Loucy (cell line): ENCODE data around the gene TMEM107.
"Not testable (repeated sequence)": the region's sequence is repeated elsewhere in the genome, so short reads cannot be mapped to it uniquely, and the experiment has no call there.

Experiments used
- H2AFZ ChIP-seq: fragments of 200-600 bp; sonication (generic); 2 replicates; pipeline ENCODE4 v1.6.0; 2016; ENCODE audit warnings: antibody characterized with exemption, mild to moderate bottlenecking, low read length, moderate library complexity
- H3F3A ChIP-seq: fragments of 200-600 bp; 2 replicates; pipeline ENCODE4 v1.6.0; 2016; ENCODE audit warnings: antibody characterized with exemption, low read depth, mild to moderate bottlenecking
- H3K27me3 ChIP-seq: fragments of 200-600 bp; sonication (generic); 2 replicates; pipeline ENCODE4 v1.6.1; 2014; ENCODE audit warnings: low read length, mild to moderate bottlenecking; ENCODE audit not compliant: insufficient read depth, poor library complexity, severe bottlenecking
- H3K36me3 ChIP-seq: fragments of 200-600 bp; sonication (generic); 2 replicates; pipeline ENCODE4 v1.6.1; 2016; ENCODE audit warnings: low read length; ENCODE audit not compliant: insufficient read depth
- H3K4me1 ChIP-seq: fragments of 200-600 bp; sonication (generic); 2 replicates; pipeline ENCODE4 v1.5.1; 2014; ENCODE audit warnings: low read length, mild to moderate bottlenecking; ENCODE audit not compliant: insufficient read depth, poor library complexity, severe bottlenecking
- H3K4me2 ChIP-seq: fragments of 200-600 bp; sonication (generic); 2 replicates; pipeline ENCODE4 v1.6.0; 2014; ENCODE audit warnings: antibody characterized with exemption, low read length, low read depth, mild to moderate bottlenecking; ENCODE audit not compliant: poor library complexity, severe bottlenecking
- H3K4me3 ChIP-seq: fragments of 200-600 bp; sonication (generic); 2 replicates; pipeline ENCODE4 v1.5.1; 2014; ENCODE audit warnings: low read length, mild to moderate bottlenecking, mixed read lengths; ENCODE audit not compliant: poor library complexity, severe bottlenecking
- H3K79me2 ChIP-seq: fragments of 200-600 bp; sonication (generic); 2 replicates; pipeline ENCODE4 v1.6.1; 2014; ENCODE audit warnings: low read length; ENCODE audit not compliant: insufficient read depth
- H3K9ac ChIP-seq: fragments of 200-600 bp; sonication (generic); 2 replicates; pipeline ENCODE4 v1.6.0; 2014; ENCODE audit warnings: mild to moderate bottlenecking, low read depth, low read length, moderate library complexity; ENCODE audit not compliant: poor library complexity, severe bottlenecking
- H3K9me2 ChIP-seq: fragments of 200-600 bp; sonication (generic); replicated peaks from 2 replicates; pipeline ENCODE4 v1.6.1; 2016; ENCODE audit warnings: low read depth, low read length, mixed read lengths
- H3K9me3 ChIP-seq: fragments of 200-600 bp; sonication (generic); 2 replicates; pipeline ENCODE4 v1.6.1; 2014; ENCODE audit warnings: mild to moderate bottlenecking, antibody characterized with exemption, low read length, low read depth; ENCODE audit not compliant: insufficient read depth
- H4K20me1 ChIP-seq: fragments of 200-600 bp; sonication (generic); 2 replicates; pipeline ENCODE4 v1.6.0; 2014; ENCODE audit warnings: antibody characterized with exemption, low read length, mild to moderate bottlenecking; ENCODE audit not compliant: insufficient read depth, poor library complexity, severe bottlenecking
- EZH2phosphoT487 ChIP-seq: fragments of 200-600 bp; IDR thresholded peaks from 2 replicates; pipeline ENCODE4 v1.6.1; 2018; ENCODE audit warnings: antibody characterized with exemption, mild to moderate bottlenecking, moderate library complexity, borderline replicate concordance
- TF ChIP-seq, protein P1 (sequence below): fragments of 200-600 bp; sonication (generic); conservative IDR thresholded peaks from 2 replicates; pipeline ENCODE4 v1.5.1; 2014; ENCODE audit warnings: mild to moderate bottlenecking, antibody characterized with exemption, low read length

The TMEM107 gene

DNA sequence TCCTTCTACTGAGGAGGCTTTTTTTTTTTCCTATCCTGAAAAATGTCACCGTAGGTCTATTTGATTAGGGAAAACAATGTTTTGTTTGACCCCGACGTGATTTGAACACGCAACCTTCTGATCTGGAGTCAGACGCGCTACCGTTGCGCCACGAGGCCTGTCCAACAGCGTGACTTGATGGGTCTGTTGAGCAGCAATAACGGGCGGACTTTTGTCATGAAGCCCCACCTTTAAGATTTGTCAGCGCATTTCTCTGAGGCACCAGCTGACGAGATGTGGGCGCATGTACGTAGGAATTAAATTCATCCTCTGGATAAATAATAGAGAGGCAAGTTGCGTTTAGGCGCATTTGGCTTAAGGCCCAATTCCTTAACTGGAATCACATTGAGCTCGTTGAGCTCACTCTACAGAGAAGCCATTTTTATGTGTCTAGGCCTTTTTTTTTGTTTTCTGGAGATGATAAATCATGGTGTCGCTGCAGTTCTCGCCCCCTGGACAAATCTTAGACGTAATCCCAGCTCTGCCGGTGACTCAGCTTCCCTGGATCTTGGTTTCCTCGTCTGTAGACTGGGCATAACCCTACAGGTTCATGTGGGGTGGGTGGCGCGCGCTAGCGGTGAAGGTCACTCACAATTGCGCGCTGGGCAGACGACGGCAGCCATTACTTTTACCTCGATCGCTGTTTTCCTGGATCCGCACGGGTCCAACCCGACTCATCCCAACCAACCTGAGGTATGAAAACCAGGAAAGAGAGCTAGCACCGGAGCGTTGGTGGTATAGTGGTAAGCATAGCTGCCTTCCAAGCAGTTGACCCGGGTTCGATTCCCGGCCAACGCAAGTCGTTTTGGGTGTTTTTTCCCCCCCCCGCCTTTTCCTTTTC, 44.8 kb upstream of the TMEM107 start:
- no peak for TF ChIP-seq EZH2phosphoT487
- TF ChIP-seq, protein P1, sequence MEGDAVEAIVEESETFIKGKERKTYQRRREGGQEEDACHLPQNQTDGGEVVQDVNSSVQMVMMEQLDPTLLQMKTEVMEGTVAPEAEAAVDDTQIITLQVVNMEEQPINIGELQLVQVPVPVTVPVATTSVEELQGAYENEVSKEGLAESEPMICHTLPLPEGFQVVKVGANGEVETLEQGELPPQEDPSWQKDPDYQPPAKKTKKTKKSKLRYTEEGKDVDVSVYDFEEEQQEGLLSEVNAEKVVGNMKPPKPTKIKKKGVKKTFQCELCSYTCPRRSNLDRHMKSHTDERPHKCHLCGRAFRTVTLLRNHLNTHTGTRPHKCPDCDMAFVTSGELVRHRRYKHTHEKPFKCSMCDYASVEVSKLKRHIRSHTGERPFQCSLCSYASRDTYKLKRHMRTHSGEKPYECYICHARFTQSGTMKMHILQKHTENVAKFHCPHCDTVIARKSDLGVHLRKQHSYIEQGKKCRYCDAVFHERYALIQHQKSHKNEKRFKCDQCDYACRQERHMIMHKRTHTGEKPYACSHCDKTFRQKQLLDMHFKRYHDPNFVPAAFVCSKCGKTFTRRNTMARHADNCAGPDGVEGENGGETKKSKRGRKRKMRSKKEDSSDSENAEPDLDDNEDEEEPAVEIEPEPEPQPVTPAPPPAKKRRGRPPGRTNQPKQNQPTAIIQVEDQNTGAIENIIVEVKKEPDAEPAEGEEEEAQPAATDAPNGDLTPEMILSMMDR = no peak
- Histone ChIP-seq H3K36me3 (no peaks in the 10 kb centered on the region), H2AFZ (peak overlapping the region; percentile 95), H3K4me2 (peak overlapping the region; percentile 89), H3F3A (peaks cover 16% of the 10 kb centered on the region), H3K9ac (peak overlapping the region; percentile 98), H3K9me3 (no peaks in the 10 kb centered on the region), H3K27me3 (no peaks in the 10 kb centered on the region), H3K4me1 (peaks cover 8% of the 10 kb centered on the region), H3K79me2 (no peaks in the 10 kb centered on the region), H4K20me1 (no peaks in the 10 kb centered on the region), H3K4me3 (peak overlapping the region; percentile 87), H3K9me2 (no peaks in the 10 kb centered on the region)

DNA sequence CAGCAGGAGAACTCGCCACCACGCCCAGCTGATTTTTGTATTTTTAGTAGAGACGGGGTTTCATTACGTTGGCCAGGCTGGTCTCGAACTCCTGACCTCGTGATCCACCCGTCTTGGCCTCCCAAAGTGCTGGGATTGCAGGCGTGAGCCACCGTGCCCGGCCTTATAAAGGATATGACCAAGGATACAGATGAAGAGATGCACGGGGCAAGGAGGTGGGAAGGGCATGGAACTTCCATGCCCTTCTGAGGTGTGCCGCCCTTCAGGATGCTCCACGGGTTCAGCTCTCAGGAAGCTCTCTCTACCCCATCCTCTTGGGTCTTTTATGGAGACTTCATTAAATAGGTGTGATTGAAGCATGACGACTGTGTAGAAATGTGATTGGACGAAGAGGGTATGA, 37.8 kb upstream of the TMEM107 start:
- H3K79me2 ChIP-seq = peaks cover 14% of the 10 kb centered on the region
- H3K9me2 ChIP-seq, H3K36me3 ChIP-seq, H3K4me2 ChIP-seq, H4K20me1 ChIP-seq, H3K9ac ChIP-seq, H3K9me3 ChIP-seq, H3F3A ChIP-seq, H2AFZ ChIP-seq, H3K4me1 ChIP-seq, H3K4me3 ChIP-seq, H3K27me3 ChIP-seq: not testable (repeated sequence)

DNA sequence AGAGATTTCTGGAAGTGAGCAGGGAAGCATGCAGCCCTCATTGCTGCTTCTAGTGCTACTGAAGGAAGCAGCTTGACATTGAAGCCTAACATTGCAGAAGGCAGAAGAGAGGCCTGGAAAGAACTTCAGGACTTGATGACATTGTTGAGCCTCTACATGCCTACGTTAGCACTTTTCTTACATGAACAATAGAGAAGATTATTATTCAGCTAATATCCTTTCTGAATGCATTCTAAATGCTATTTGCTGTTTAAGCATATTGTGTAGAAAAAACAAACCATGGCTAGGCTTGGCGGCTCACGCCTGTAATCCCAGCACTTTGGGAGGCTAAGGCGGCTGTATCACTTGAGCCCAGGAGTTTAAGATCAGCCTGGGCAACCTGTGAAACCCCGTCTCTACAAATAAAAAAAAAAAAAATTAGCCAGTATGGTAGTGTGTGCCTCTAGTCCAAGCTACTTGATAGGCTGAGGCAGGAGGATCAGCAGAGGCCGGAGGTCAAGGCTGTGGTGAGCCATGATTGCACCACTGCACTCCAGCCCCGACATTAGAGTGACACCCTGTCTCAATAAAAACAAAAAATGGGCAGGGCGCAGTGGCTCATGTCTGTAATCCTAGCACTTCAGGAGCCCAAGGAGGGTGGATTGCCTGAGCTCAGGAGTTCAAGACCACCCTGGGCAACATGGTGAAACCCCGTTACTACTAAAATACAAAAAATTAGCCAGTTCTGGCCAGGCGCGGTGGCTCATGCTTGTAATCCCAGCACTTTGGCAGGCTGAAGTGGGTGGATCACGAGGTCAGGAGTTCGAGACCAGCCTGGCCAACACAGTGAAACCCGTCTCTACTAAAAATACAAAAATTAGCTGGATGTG, 36.4 kb upstream of the TMEM107 start:
- peaks cover 27% of the 10 kb centered on the region for H3K79me2 ChIP-seq
- TF ChIP-seq, protein P1 = no peak
- TF ChIP-seq EZH2phosphoT487 = no peak
- H3K27me3 ChIP-seq = no peaks in the 10 kb centered on the region
- H4K20me1 ChIP-seq = peaks cover 14% of the 10 kb centered on the region
- no peak overlapping the region for H2AFZ ChIP-seq
- no peak overlapping the region for H3K4me2 ChIP-seq
- H3K4me1 ChIP-seq = peaks cover 10% of the 10 kb centered on the region
- no peaks in the 10 kb centered on the region for H3K9me3 ChIP-seq
- H3K9me2 ChIP-seq = no peaks in the 10 kb centered on the region
- H3K36me3 ChIP-seq = peaks cover 2% of the 10 kb centered on the region; the same call in 1 of the 2 replicates
- H3K9ac ChIP-seq = no peak overlapping the region
- H3F3A ChIP-seq = no peaks in the 10 kb centered on the region
- no peak overlapping the region for H3K4me3 ChIP-seq
